B cell (primary cell): ENCODE results near the gene MLANA. TPM values are rescaled to one million over a fixed set of nuclear protein-coding genes. Genes with fewer than 3 reads are reported as not detected.

Experiments used
- ATAC-seq: fragments of 200-7000 bp; cut with Tn5 transposase; one replicate; pipeline ENCODE4 v1.10.0; 2021; ENCODE audit warnings: low read depth, mild to moderate bottlenecking, moderate number of reproducible peaks, moderate library complexity
- CTCF ChIA-PET: fragments of 350-600 bp; sonication (Branson Sonifier 250); formaldehyde crosslinking; loops from one replicate; lab custom pipeline; 2021; ENCODE audit warnings: antibody characterized with exemption, inconsistent platforms; lab: Charles Lee
- POLR2A ChIA-PET: fragments of 350-600 bp; sonication (Branson Sonifier 250); formaldehyde crosslinking; loops from one replicate; lab custom pipeline; 2021; ENCODE audit warnings: antibody characterized with exemption; lab: Charles Lee
- DNase-seq: peaks from one replicate; pipeline ENCODE4 v3.0.0; 2013
- H2AFZ ChIP-seq: 2 replicates; pipeline ENCODE4 v1.6.1; 2012; ENCODE audit warnings: mild to moderate bottlenecking, low read depth, low read length; ENCODE audit not compliant: insufficient read depth, poor library complexity, severe bottlenecking
- H3K27ac ChIP-seq, 2 donors: 1 replicate in 1 of 2; 2 replicates in 1 of 2; pipeline ENCODE4 v1.5.1; 2012 to 2013; ENCODE audit warnings: low read length in 2 of 2, mild to moderate bottlenecking in 2 of 2, moderate library complexity in 1 of 2
- H3K27me3 ChIP-seq, 4 experiments: fragments of 200-600 bp in 1 of 4; sonication (generic) in 1 of 4; replicated peaks in 1 of 4; 1 replicate in 2 of 4; 2 replicates in 2 of 4; pipeline versions ENCODE4 v1.6.1 to v1.7.0; 2013 to 2016; ENCODE audit warnings: low read length in 3 of 4, mild to moderate bottlenecking in 2 of 4, mixed read lengths in 1 of 4, moderate library complexity in 1 of 4; ENCODE audit not compliant: insufficient read depth in 4 of 4, control insufficient read depth in 3 of 4; ENCODE audit errors: control extremely low read depth in 1 of 4
- H3K36me3 ChIP-seq, 2 experiments: replicated peaks in 1 of 2; 1 replicate in 1 of 2; 2 replicates in 1 of 2; pipeline versions ENCODE4 v1.6.1 to v1.7.1; 2013; ENCODE audit warnings: low read length in 1 of 2; ENCODE audit not compliant: insufficient read depth in 2 of 2, control insufficient read depth in 1 of 2; ENCODE audit errors: control extremely low read depth in 1 of 2, extremely low read depth in 1 of 2
- H3K4me1 ChIP-seq, 2 donors: fragments of 200-600 bp in 1 of 2; sonication (generic) in 1 of 2; 1 replicate in 1 of 2; 2 replicates in 1 of 2; pipeline versions ENCODE4 v1.5.1 to v1.6.1; 2013 to 2017; ENCODE audit warnings: low read length in 2 of 2; ENCODE audit not compliant: control insufficient read depth in 2 of 2, insufficient read depth in 2 of 2
- H3K4me2 ChIP-seq: replicated peaks from 2 replicates; pipeline ENCODE3; 2012; ENCODE audit warnings: mild to moderate bottlenecking, low read depth, low read length; ENCODE audit not compliant: poor library complexity, severe bottlenecking
- H3K4me3 ChIP-seq, 5 experiments: fragments of 200-600 bp in 1 of 5; sonication (generic) in 1 of 5; 1 replicate in 3 of 5; 2 replicates in 2 of 5; pipeline versions ENCODE4 v1.5.1 to v1.7.0; 2011 to 2016; ENCODE audit warnings: low read length in 4 of 5, mild to moderate bottlenecking in 4 of 5, low read depth in 2 of 5, control low read depth in 1 of 5, moderate library complexity in 1 of 5; ENCODE audit not compliant: insufficient read depth in 1 of 5; ENCODE audit errors: control extremely low read depth in 1 of 5, extremely low read depth in 1 of 5
- H3K79me2 ChIP-seq: fragments of 200-600 bp; sonication (generic); one replicate; pipeline ENCODE4 v1.6.0; 2016; ENCODE audit warnings: low read length; ENCODE audit not compliant: control insufficient read depth, insufficient read depth
- H3K9ac ChIP-seq: fragments of 200-600 bp; sonication (generic); 2 replicates; pipeline ENCODE4 v1.6.1; 2017; ENCODE audit warnings: mild to moderate bottlenecking, low read length, moderate library complexity
- H3K9me3 ChIP-seq, 3 donors: one replicate each; pipeline versions ENCODE4 v1.6.1 to v1.7.1; 2013; ENCODE audit warnings: low read length in 2 of 3; ENCODE audit not compliant: control insufficient read depth in 2 of 3, insufficient read depth in 1 of 3; ENCODE audit errors: control extremely low read depth in 1 of 3
- H4K20me1 ChIP-seq: 2 replicates; pipeline ENCODE4 v1.6.0; 2012; ENCODE audit warnings: mild to moderate bottlenecking, low read length; ENCODE audit not compliant: insufficient read depth, control insufficient read depth, poor library complexity, severe bottlenecking
- H3K27ac Mint-ChIP-seq: one replicate; pipeline ENCODE4 v1.8.0; 2021; ENCODE audit warnings: mixed read lengths
- H3K27me3 Mint-ChIP-seq: one replicate; pipeline ENCODE4 v1.8.0; 2021; ENCODE audit warnings: mixed read lengths
- H3K4me1 Mint-ChIP-seq: one replicate; pipeline ENCODE4 v1.8.0; 2021; ENCODE audit warnings: mixed read lengths
- H3K4me3 Mint-ChIP-seq: one replicate; pipeline ENCODE4 v1.8.0; 2021; ENCODE audit warnings: mixed read lengths
- H3K9me3 Mint-ChIP-seq: one replicate; pipeline ENCODE4 v1.8.0; 2022; ENCODE audit warnings: mixed read lengths; ENCODE audit not compliant: insufficient read depth
- EZH2 ChIP-seq: IDR thresholded peaks from 2 replicates; pipeline ENCODE4 v1.6.1; 2012; ENCODE audit warnings: borderline replicate concordance, low read depth, mild to moderate bottlenecking, moderate library complexity, low read length; ENCODE audit not compliant: insufficient read depth, poor library complexity, severe bottlenecking
- WGBS: methylation state at CpG from one replicate; pipeline ENCODE4 v1.1.5; 2013; ENCODE audit warnings: missing lambda C conversion rate; ENCODE audit not compliant: insufficient coverage; 5-methylcytosine and 5-hydroxymethylcytosine counted together
- intact Hi-C: fragments of 100-400 bp; cut with micrococcal nuclease; formaldehyde crosslinking; loops from one replicate; pipeline ENCODE4 v1.10.0; 2022
- polyA plus RNA-seq: library from polyadenylated mRNA; depleted of rRNA; stranded (reverse); fragments of >200 nt; gene quantifications from 2 replicates; pipeline ENCODE4 v1.2.3, GENCODE V29; 2012
- total RNA-seq, 2 donors: library from RNA; stranded (reverse); fragments of 120-200 nt in 1 of 2; gene quantifications; 1 replicate in 1 of 2; 2 replicates in 1 of 2; pipeline versions ENCODE4 v1.2.3 to v1.2.4, GENCODE V29; 2013 to 2022
- TF ChIP-seq, protein P1 (sequence below): fragments of 200-600 bp; IDR thresholded peaks from one replicate; pipeline ENCODE4 v1.8.0; 2022; ENCODE audit warnings: antibody characterized with exemption, mild to moderate bottlenecking

Gene MLANA
- total and polyA plus RNA-seq, 2 donors (not counting 1 experiment from before 2014, with no cell fraction given) = not detected

DNA sequence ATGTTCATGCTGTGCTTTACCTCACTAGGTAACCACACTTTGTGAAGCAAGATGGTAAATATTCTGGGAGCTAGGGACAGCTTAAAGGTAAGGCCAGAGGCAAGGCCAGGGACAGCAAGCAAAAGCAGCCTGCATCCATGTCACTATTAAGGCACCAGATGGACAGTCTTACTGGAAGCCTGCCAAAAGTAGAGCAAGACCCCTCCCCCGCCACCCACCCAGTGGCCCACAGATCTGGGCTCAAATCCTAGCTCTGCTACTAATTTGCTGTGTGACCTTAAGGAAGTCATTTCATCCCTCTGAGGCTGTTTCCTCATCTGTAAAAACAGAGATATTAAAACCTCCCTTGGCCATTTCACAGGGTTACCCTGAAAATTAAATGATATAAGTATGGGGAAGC, 44.6 kb upstream of the MLANA start:
- peaks cover 28% of the 10 kb centered on the region for H3K4me1 Mint-ChIP-seq
- Histone ChIP-seq H3K4me1 (peaks cover 14 to 23% of the 10 kb centered on the region in 2 donors), H3K36me3 (no peaks in the 10 kb centered on the region), H4K20me1 (no peaks in the 10 kb centered on the region), H3K9ac (no peak overlapping the region), H3K4me2 (no peak overlapping the region), H3K4me3 (no peak overlapping the region), H3K27me3 (no peaks in the 10 kb centered on the region), H3K27ac (no peak overlapping the region), H3K79me2 (no peaks in the 10 kb centered on the region), H2AFZ (no peak overlapping the region), H3K9me3 (peaks cover 0 to 5% (median 2%) of the 10 kb centered on the region in 3 donors)
- WGBS = no CpG with 5 or more reads among the region's 1 CpG
- H3K4me3 Mint-ChIP-seq = no peak overlapping the region
- POLR2A ChIA-PET = no interaction called here
- no peak for ATAC-seq
- no peaks in the 10 kb centered on the region for H3K9me3 Mint-ChIP-seq
- DNase-seq = no peak
- CTCF ChIA-PET = no interaction called here
- no peak for TF ChIP-seq EZH2
- TF ChIP-seq, protein P1, sequence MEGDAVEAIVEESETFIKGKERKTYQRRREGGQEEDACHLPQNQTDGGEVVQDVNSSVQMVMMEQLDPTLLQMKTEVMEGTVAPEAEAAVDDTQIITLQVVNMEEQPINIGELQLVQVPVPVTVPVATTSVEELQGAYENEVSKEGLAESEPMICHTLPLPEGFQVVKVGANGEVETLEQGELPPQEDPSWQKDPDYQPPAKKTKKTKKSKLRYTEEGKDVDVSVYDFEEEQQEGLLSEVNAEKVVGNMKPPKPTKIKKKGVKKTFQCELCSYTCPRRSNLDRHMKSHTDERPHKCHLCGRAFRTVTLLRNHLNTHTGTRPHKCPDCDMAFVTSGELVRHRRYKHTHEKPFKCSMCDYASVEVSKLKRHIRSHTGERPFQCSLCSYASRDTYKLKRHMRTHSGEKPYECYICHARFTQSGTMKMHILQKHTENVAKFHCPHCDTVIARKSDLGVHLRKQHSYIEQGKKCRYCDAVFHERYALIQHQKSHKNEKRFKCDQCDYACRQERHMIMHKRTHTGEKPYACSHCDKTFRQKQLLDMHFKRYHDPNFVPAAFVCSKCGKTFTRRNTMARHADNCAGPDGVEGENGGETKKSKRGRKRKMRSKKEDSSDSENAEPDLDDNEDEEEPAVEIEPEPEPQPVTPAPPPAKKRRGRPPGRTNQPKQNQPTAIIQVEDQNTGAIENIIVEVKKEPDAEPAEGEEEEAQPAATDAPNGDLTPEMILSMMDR = no peak
- H3K27me3 Mint-ChIP-seq = no peaks in the 10 kb centered on the region
- H3K27ac Mint-ChIP-seq = no peak overlapping the region
- intact Hi-C loops = no loop called here

DNA sequence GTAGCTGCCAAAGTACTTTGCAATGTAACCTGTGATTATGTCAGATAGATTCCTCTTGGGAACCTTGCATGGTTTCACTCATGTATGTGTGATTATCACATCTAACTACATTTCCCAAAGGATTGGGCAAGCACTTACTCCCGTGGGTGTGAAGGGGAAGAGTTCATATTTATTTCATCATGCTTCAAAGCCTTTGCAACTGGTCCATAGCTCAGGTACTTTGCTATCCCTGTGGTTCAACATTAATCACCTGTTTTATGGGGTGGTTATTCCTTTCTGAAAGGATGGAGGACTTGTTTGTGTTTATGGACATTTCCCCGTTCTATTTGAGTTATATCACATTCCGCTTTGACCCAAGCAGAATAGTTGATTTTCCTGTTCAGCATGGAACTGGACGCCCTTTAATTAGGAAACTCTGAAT, 44.2 kb upstream of the MLANA start:
- H3K4me1 Mint-ChIP-seq = peaks cover 25% of the 10 kb centered on the region
- H3K27me3 ChIP-seq = no peaks in the 10 kb centered on the region
- H2AFZ ChIP-seq = no peak overlapping the region
- WGBS = 95% methylated on average over 2 of the region's 4 CpGs
- intact Hi-C loops = no loop called here
- no peaks in the 10 kb centered on the region for H4K20me1 ChIP-seq
- H3K4me1 ChIP-seq = peaks cover 14 to 21% of the 10 kb centered on the region in 2 donors
- H3K36me3 ChIP-seq = no peaks in the 10 kb centered on the region
- ChIA-PET POLR2A (no interaction called here), CTCF (no interaction called here)
- ATAC-seq (no peak), DNase-seq (no peak)
- H3K9me3 ChIP-seq = peaks cover 0 to 5% (median 2%) of the 10 kb centered on the region in 3 donors
- H3K27ac ChIP-seq = no peak overlapping the region
- no peak overlapping the region for H3K27ac Mint-ChIP-seq
- H3K4me3 ChIP-seq = no peak overlapping the region
- no peaks in the 10 kb centered on the region for H3K27me3 Mint-ChIP-seq
- H3K4me3 Mint-ChIP-seq = no peak overlapping the region
- no peaks in the 10 kb centered on the region for H3K79me2 ChIP-seq
- H3K9me3 Mint-ChIP-seq = no peaks in the 10 kb centered on the region
- H3K9ac ChIP-seq = no peak overlapping the region
- H3K4me2 ChIP-seq = no peak overlapping the region
- TF ChIP-seq, protein P1 = no peak
- TF ChIP-seq EZH2 = no peak
